GM12801 (cell line): ENCODE data around the gene REV1.

Experiments
- CTCF ChIP-seq: IDR thresholded peaks from one replicate; pipeline ENCODE4 v1.5.1; 2011; ENCODE audit warnings: control low read depth; ENCODE audit not compliant: insufficient read length; ENCODE audit errors: extremely low read depth

Gene REV1

GRCh38 chr2:99458529-99458928 lies 31.3 kb downstream of the REV1 start:
- no peak for TF ChIP-seq CTCF

DNA sequence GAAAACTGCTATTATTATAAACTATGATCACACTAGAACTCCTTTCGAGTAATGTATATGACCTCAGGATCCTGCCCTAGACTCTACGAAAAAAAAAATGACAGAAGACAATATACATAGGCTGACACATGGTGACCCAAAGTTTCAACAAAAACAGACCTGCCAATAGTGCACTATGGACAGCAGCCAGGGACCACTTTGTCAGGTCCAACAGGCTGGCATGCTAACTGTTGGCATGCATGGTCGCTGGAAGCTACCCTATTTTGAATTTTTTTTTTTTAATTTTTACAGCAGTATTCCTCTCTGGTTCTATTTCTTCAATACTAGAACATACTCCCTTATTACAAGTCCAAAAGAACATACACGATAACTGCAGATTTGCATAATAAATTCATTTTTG lies 38.1 kb downstream of the REV1 start:
- no peak for TF ChIP-seq CTCF

GRCh38 chr2:99451280-99451679 lies 38.5 kb downstream of the REV1 start:
- TF ChIP-seq CTCF: no peak

DNA sequence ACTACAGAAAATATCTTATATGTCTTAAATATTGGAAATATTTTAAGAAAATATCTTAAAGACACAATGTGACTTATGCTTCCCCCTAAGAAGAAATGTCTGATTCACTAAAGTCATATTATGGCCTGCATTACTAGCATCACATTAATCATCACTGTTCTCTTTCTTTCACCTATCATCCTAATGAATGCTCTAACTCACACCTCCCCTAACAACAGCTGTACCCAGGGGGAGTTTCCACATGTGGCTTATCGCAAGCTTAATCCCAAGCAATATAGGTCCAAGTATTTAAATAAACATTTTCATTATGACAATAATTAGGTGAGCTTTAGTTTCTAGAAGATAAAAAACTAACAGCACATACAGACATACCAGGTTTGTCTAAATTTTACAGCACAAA lies 39.6 kb downstream of the REV1 start:
- TF ChIP-seq CTCF: no peak

GRCh38 chr2:99448556-99448955 lies 41.3 kb downstream of the REV1 start:
- no peak for TF ChIP-seq CTCF

DNA sequence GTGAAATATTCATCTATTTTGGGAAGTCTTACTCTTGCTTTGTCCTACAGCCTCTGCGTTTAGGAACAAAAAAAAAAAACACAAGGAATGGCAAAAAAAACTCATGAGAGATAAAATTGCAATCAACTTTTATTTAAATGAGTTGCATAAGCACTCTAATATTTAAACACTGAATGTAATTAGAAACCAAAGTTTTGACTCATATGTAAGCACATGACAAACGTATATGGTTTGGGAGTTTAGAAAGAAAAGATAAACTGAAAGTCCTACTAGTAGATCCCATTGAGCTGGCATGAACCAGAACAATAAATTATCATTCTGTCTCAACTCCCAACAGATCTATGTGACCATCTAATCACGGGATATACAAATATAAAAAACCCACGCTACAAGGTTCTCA lies 44.8 kb downstream of the REV1 start:
- no peak for TF ChIP-seq CTCF

DNA sequence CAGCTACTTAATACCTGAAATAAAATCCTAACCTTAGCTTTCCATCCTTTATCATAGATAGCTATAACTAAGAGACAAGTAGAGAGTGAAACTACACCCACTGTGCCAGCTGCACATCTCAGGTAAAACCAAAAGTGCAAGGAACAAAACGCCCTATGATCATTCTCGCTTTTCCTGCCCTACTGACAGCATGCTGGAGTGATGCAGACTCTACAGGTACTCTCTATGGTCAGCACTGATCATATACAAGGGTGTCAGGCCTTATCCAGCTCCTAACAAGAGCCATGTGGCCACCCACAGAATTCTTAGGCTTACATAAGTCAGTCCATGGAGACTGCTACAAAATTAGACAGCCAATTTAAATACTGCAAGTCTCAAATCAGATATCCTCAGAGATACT lies 45.6 kb downstream of the REV1 start:
- TF ChIP-seq CTCF: no peak

DNA sequence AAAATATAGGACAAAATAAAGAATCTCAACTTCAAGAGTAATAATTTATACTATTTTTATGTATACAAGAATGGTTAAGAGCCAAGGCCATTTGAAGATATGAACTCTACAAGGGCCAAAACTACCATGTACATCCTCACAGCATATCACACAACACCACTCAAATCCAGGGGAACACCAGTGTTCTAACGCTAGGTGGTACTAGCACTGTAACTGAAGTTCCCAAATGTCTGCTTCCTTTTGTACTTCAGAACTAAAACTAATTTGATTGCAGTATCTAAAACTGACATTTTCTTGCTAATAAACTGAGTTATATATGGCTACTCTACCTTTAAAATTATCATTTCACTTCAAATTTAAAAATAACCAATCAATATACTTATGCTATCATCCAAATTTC lies 47.0 kb downstream of the REV1 start:
- TF ChIP-seq CTCF: no peak
